Kidney epithelial cell (primary cell): ENCODE measurements around the gene PCSK2. TPM values are rescaled to one million over a fixed set of nuclear protein-coding genes. Genes with fewer than 3 reads are reported as not detected.

ENCODE experiments used
- DNase-seq: peaks from one replicate; pipeline ENCODE4 v3.0.0-alpha.2; 2010; ENCODE audit warnings: low read depth
- H3K27me3 ChIP-seq: 2 replicates; pipeline ENCODE4 v1.6.0; 2011; ENCODE audit warnings: low read length; ENCODE audit not compliant: control insufficient read depth, insufficient read depth
- H3K36me3 ChIP-seq: 2 replicates; pipeline ENCODE4 v1.5.1; 2011; ENCODE audit warnings: low read length; ENCODE audit not compliant: control insufficient read depth, insufficient read depth
- H3K4me3 ChIP-seq: 2 replicates; pipeline ENCODE4 v1.5.1; 2011; ENCODE audit warnings: low read depth, mild to moderate bottlenecking, control low read depth, low read length
- CTCF ChIP-seq: IDR thresholded peaks from 2 replicates; pipeline ENCODE4 v1.5.1; 2011; ENCODE audit warnings: mild to moderate bottlenecking, moderate library complexity, low read length, control low read depth, inconsistent platforms; ENCODE audit not compliant: insufficient read depth, poor library complexity, severe bottlenecking
- total RNA-seq: library from RNA; depleted of rRNA; stranded (reverse); fragments of >200 nt; gene quantifications from 2 replicates; pipeline ENCODE4 v1.2.3, GENCODE V29; 2015

The PCSK2 gene
- total RNA-seq, 1 donor from 2014 or later, result 0.04 TPM

DNA sequence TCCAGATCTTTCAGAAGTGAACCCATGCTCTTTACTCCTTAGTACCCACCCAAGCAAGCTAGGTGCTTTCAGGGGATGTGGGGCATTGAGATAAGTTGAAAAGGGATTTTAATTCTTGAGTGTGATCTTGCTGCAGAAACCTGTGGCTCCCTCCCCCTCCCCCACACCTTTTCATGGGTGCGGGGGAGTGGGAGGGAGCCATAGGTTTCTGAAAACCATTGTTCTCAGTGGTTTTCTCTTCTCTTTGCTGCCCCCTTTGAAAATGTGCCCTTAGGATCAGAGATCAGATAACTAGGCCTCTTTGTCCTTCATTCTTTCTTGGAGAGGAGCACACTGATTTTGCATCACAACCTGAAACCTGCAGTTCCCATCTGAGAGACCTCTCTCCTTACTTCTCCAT, 2.4 kb downstream of the PCSK2 start:
- no peak for TF ChIP-seq CTCF
- Histone ChIP-seq H3K4me3 (no peak overlapping the region), H3K36me3 (no peaks in the 10 kb centered on the region), H3K27me3 (peaks cover 40% of the 10 kb centered on the region)
- DNase-seq, result no peak

GRCh38 chr20:17233626-17234025, 6.8 kb downstream of the PCSK2 start:
- TF ChIP-seq CTCF, result no peak
- H3K36me3 ChIP-seq, result no peaks in the 10 kb centered on the region
- DNase-seq, result no peak
- no peak overlapping the region for H3K4me3 ChIP-seq
- H3K27me3 ChIP-seq, result peaks cover 12% of the 10 kb centered on the region

DNA sequence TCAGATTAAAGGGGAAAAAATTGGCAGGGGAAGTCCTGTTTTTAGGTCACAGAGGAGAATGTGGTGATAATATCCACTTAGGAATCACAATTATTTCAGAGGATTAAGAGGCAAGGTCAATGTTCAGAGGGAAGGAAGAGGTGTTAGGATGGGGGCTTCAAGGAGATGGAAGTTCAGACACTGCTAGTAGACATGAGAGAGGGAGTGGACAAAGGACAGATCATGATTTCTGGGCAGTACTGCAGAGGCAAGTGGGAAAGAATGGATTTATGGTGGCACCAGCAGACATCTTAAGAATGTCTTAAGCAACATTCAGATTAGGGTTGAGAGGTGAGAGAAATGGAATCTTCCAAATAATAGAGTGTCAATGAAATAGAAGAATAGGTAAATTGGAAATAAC, 9.9 kb downstream of the PCSK2 start:
- TF ChIP-seq CTCF, result no peak
- H3K4me3 ChIP-seq, result no peak overlapping the region
- peaks cover under 1% of the 10 kb centered on the region for H3K27me3 ChIP-seq
- H3K36me3 ChIP-seq, result no peaks in the 10 kb centered on the region
- DNase-seq, result no peak

- DNase-seq, result no peak
- H3K27me3 ChIP-seq, result no peaks in the 10 kb centered on the region
- TF ChIP-seq CTCF, result no peak
- no peak overlapping the region for H3K4me3 ChIP-seq
- H3K36me3 ChIP-seq, result no peaks in the 10 kb centered on the region
Observed at GRCh38 chr20:17248224-17248623, 21.4 kb downstream of the PCSK2 start.

DNA sequence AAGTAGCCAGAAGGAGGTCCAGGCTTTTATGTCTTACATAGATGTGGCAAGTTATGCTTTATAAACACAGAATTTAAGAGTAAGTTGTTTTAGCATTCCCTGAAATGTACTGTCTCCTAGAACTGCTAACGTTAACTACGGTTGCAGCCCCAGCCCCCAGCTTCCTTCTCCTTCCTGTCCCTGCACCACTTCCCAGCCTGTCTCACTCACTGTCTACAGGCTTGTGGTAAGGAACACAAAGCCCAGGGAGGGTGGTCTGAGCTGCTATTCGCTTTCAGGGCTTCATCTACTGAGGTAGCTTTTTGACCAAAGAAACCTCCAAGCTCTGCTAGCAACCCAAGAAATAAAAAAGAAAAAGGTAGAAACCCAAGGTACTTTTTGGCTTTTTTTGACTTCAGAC, 35.9 kb downstream of the PCSK2 start:
- H3K27me3 ChIP-seq, result no peaks in the 10 kb centered on the region
- TF ChIP-seq CTCF, result no peak

DNA sequence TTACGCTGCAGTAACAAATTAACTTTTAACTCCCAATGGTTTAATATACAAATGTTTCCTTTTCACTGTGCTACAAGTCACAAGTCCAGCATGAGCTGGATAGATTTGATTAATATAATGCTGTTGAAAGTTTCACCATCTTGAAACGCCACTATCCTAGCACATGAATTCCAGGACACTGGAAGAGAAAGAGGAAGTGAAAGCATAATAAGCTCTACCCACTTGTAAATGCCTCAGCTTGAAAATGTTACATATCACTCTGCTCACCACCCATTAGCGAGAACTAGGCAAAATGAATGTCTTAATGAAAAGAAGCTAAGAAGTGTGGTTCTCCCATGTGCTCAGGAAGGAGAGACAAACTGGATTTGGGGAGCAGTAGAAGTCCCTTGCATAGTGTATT, 46.9 kb downstream of the PCSK2 start:
- no peak for DNase-seq
- no peaks in the 10 kb centered on the region for H3K27me3 ChIP-seq
- H3K36me3 ChIP-seq, result no peaks in the 10 kb centered on the region
- TF ChIP-seq CTCF, result no peak
- H3K4me3 ChIP-seq, result no peak overlapping the region

More for the DNA sequence above, 35.9 kb downstream of the PCSK2 start:
- no peaks in the 10 kb centered on the region for H3K36me3 ChIP-seq
- DNase-seq, result no peak
- no peak overlapping the region for H3K4me3 ChIP-seq
